ENCODE data around the gene KIAA1328. TPM values are rescaled to one million over a fixed set of nuclear protein-coding genes. Genes with fewer than 3 reads are reported as not detected.

Gene KIAA1328
- total RNA-seq, 1 experiment from 2014 or later: 10.2 TPM

GRCh38 chr18:37251679-37252078 lies 422.8 kb downstream of the KIAA1328 start:
- no peaks in the 10 kb centered on the region for H3K9me3 Mint-ChIP-seq (ENCODE audit: low read depth, unreplicated experiment)
- peaks cover 46% of the 10 kb centered on the region for H3K4me1 Mint-ChIP-seq (ENCODE audit: low read depth, unreplicated experiment)
- DNase-seq: peak; percentile 47
- intact Hi-C loops (cut with micrococcal nuclease; ENCODE audit: unreplicated experiment): loop anchor here (5.0 to 10.0 kb wide), 3 partner anchors 74 to 417 kb away; no protein-coding TSS in a partner anchor
- TSS peak; percentile 40 for BruUV-seq (replicated peaks)
- CTCF ChIA-PET: no interaction called here
- TF ChIP-seq CTCF (IDR thresholded peaks at IDR 0.05; ENCODE audit: unreplicated experiment): no peak
- peaks cover 5% of the 10 kb centered on the region for H3K27me3 Mint-ChIP-seq (ENCODE audit: unreplicated experiment)
- H3K27ac Mint-ChIP-seq (ENCODE audit: unreplicated experiment): peak overlapping the region; percentile 43
- peak overlapping the region; percentile 74 for H3K4me3 Mint-ChIP-seq (ENCODE audit: low read depth, unreplicated experiment)
- H3K36me3 Mint-ChIP-seq (ENCODE audit: insufficient read depth, unreplicated experiment): peaks cover 30% of the 10 kb centered on the region

GRCh38 chr18:37252342-37252741 lies 423.4 kb downstream of the KIAA1328 start:
- CTCF ChIA-PET: interaction anchor here (1.4 kb wide), 1 partner anchor 233 kb away, joined by 4 read pairs; no protein-coding TSS in a partner anchor

GRCh38 chr18:37252854-37253393 lies 424.0 kb downstream of the KIAA1328 start:
- Mint-ChIP-seq H3K9me3 (ENCODE audit: low read depth, unreplicated experiment) (no peaks in the 10 kb centered on the region), H3K27ac (ENCODE audit: unreplicated experiment) (no peak overlapping the region), H3K36me3 (ENCODE audit: insufficient read depth, unreplicated experiment) (peaks cover 30% of the 10 kb centered on the region), H3K4me3 (ENCODE audit: low read depth, unreplicated experiment) (peak overlapping the region; percentile 74), H3K4me1 (ENCODE audit: low read depth, unreplicated experiment) (peaks cover 46% of the 10 kb centered on the region), H3K27me3 (ENCODE audit: unreplicated experiment) (peaks cover 18% of the 10 kb centered on the region)
- DNase-seq: peak; percentile 29
- intact Hi-C loops (cut with micrococcal nuclease; ENCODE audit: unreplicated experiment): loop anchor here (5.0 to 10.0 kb wide), 3 partner anchors 76 to 418 kb away; no protein-coding TSS in a partner anchor
- no peak for TF ChIP-seq CTCF (IDR thresholded peaks at IDR 0.05; ENCODE audit: unreplicated experiment)
- no TSS peak for BruUV-seq (replicated peaks)
- CTCF ChIA-PET: interaction anchor here (1.1 to 1.4 kb wide), 2 partner anchors 8 to 234 kb away, joined by 3 to 4 read pairs; no protein-coding TSS in a partner anchor

More at GRCh38 chr18:37252342-37252741, 423.4 kb downstream of the KIAA1328 start:
- Mint-ChIP-seq H3K27ac (ENCODE audit: unreplicated experiment) (no peak overlapping the region), H3K4me3 (ENCODE audit: low read depth, unreplicated experiment) (peak overlapping the region; percentile 74), H3K36me3 (ENCODE audit: insufficient read depth, unreplicated experiment) (peaks cover 30% of the 10 kb centered on the region), H3K27me3 (ENCODE audit: unreplicated experiment) (peaks cover 12% of the 10 kb centered on the region), H3K9me3 (ENCODE audit: low read depth, unreplicated experiment) (no peaks in the 10 kb centered on the region), H3K4me1 (ENCODE audit: low read depth, unreplicated experiment) (peaks cover 46% of the 10 kb centered on the region)
- intact Hi-C loops (cut with micrococcal nuclease; ENCODE audit: unreplicated experiment): loop anchor here (5.0 to 10.0 kb wide), 3 partner anchors 75 to 418 kb away; no protein-coding TSS in a partner anchor
- no peak for TF ChIP-seq CTCF (IDR thresholded peaks at IDR 0.05; ENCODE audit: unreplicated experiment)
- no peak for DNase-seq
- BruUV-seq (replicated peaks): no TSS peak

- intact Hi-C loops (cut with micrococcal nuclease; ENCODE audit: unreplicated experiment): loop anchor here (5.0 to 10.0 kb wide), 3 partner anchors 76 to 419 kb away; no protein-coding TSS in a partner anchor
- H3K4me3 Mint-ChIP-seq (ENCODE audit: low read depth, unreplicated experiment): peak overlapping the region; percentile 74
- H3K4me1 Mint-ChIP-seq (ENCODE audit: low read depth, unreplicated experiment): peaks cover 42% of the 10 kb centered on the region
- H3K27ac Mint-ChIP-seq (ENCODE audit: unreplicated experiment): no peak overlapping the region
- TF ChIP-seq CTCF (IDR thresholded peaks at IDR 0.05; ENCODE audit: unreplicated experiment): no peak
- no TSS peak for BruUV-seq (replicated peaks)
- H3K36me3 Mint-ChIP-seq (ENCODE audit: insufficient read depth, unreplicated experiment): peaks cover 30% of the 10 kb centered on the region
- peaks cover 24% of the 10 kb centered on the region for H3K27me3 Mint-ChIP-seq (ENCODE audit: unreplicated experiment)
- H3K9me3 Mint-ChIP-seq (ENCODE audit: low read depth, unreplicated experiment): no peaks in the 10 kb centered on the region
- CTCF ChIA-PET: interaction anchor here (0.6 to 1.4 kb wide), 3 partner anchors 9 to 413 kb away, joined by 3 to 4 read pairs (median 3); no protein-coding TSS in a partner anchor
- DNase-seq: peak; percentile 69
Measured at GRCh38 chr18:37253394-37254235, 424.7 kb downstream of the KIAA1328 start.

All from Calu3 (cell line).